Activated CD8-positive, alpha-beta memory T cell treated with anti-CD3 and anti-CD28 coated beads, Interleukin-2, amount 50 U/mL, for 24 hours (primary cell): ENCODE results near the gene PPP1R37.

Source experiments
- DNase-seq: peaks from one replicate; pipeline ENCODE4 v3.0.0-alpha.2; 2020; ENCODE audit errors: extremely low read depth

Gene PPP1R37

GRCh38 chr19:45070861-45071544 is 22.0 kb upstream of the PPP1R37 start:
- DNase-seq = no peak

DNA sequence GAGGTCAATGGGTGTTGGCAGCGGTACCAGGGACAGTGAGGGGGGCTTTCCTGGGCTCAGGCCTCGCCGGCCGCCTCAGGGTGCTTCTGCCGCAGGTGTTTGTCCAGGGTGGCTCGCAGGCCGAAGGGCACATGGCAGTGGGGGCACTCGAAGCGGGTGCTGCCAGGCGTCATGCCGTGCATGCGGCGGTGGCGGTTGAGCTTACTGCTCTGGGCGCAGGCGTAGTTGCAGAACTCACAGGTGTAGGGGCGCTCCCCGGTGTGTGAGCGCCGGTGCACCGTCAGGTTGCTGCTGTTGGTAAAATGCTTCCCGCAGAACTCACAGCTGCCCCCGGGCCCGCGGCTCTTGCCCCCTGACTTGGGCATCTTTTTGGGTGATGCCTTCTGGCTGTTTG is 21.4 kb upstream of the PPP1R37 start:
- no peak for DNase-seq

DNA sequence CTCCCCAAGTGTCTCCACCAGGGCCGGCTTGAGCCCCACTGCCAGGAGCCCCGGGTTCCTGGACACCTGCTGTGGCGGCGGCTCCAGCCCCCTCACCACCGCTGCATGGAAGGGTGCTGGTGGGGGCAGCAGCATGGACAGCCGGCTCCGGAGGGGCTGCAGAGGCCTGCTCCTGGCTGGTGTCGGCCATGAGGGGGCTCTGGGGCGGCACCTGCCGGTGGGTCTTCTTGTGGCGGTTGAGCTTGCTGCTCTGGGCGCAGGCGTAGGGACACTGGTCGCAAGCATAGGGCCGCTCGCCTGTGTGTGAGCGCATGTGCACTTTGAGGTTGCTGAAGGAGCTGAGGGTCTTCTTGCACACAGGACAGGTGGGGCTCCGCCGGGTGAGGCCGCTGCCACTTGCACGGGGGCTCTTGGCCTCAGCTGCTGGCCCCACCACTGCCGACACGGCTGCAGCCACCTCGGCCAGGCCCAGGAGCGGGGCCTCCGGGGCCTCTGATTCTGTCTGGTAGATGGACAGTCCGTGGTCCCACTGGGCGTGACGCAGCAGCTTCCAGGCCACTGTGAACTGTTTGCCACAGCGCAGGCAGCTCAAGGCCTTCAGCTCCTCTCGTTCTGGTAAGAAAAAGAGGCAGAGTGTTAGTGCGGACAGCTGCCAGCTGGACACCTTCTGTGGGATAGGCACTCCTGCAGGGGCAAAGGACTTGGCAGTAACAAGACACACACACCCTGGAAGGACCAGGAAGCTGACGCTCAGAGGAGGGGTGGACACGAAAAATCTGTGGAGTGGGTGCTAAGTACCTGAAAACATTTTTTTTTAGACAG is 20.8 kb upstream of the PPP1R37 start:
- DNase-seq = no peak

DNA sequence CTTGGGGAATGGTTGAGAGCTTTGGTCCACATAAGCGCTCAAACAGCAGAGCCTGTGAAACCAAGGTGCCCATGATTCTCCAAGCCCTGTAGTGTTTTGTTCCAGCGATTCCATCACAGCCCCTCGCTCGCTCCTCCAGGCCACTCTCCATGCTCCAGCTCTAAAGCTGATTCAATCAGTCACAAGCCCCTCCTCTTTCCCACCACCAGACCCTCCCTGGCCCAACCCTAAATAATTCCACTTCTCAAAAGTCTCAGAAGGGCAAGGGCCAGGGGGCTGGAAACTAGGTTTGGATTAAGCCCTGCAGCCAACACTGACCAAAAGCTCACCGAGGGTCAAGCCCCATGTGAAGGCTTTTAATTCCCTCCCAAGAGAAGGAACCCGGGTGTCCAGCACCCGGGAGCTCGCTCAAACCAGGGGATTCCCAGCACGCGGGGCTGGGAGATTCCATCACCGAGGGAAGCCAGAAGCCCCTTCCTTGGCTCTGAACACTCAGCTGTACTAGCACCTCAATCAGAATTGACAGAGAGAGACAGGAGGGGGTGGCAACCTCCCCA is 18.2 kb upstream of the PPP1R37 start:
- DNase-seq = no peak

GRCh38 chr19:45075301-45076028 is 17.5 kb upstream of the PPP1R37 start:
- no peak for DNase-seq

DNA sequence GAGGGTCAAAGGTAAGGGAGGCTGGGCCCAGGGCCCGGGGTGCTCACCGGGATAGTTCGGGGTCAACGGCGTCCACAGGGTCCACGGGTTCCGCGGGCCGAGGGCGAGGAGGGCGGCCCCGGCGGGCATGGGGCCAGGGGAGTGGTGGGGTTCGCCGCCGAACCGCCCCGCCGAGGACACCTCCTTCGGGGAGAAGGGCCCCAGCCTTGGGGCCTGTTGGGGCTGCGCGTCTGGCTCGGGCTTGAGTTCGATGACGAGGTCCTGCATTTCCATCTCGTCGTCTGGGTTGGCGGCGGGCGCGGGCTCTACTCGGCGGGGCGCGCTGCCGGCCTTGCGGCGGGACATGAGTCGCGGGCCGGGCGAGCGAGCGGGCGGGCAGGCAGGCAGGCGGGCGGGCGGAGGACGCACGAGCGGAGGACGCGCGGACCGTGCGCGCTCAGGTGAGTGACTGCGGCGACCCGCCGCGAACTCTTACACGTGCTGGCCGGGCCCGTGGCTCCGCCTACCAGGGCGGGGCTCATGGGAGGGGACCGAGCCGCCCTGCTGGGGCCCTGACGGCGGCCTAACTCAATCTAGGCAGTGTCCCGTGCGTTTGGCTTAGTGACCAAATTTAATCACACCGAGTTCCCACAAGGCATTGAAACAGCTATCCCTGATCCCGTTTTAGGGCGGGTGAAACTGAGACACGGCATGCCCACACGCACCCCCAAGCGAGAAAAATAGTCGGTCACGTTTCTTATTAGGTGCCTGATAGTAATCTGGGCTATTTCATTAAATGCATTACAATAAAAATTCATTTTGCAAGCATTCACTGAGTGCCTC is 16.7 kb upstream of the PPP1R37 start, which contains the start of gene ZNF296:
ZNF296 (minus strand) TSS at position 450 of the 822 bp plus-strand sequence; CDS start at position 345, 105 bp downstream.
- DNase-seq = peak; percentile 52

DNA sequence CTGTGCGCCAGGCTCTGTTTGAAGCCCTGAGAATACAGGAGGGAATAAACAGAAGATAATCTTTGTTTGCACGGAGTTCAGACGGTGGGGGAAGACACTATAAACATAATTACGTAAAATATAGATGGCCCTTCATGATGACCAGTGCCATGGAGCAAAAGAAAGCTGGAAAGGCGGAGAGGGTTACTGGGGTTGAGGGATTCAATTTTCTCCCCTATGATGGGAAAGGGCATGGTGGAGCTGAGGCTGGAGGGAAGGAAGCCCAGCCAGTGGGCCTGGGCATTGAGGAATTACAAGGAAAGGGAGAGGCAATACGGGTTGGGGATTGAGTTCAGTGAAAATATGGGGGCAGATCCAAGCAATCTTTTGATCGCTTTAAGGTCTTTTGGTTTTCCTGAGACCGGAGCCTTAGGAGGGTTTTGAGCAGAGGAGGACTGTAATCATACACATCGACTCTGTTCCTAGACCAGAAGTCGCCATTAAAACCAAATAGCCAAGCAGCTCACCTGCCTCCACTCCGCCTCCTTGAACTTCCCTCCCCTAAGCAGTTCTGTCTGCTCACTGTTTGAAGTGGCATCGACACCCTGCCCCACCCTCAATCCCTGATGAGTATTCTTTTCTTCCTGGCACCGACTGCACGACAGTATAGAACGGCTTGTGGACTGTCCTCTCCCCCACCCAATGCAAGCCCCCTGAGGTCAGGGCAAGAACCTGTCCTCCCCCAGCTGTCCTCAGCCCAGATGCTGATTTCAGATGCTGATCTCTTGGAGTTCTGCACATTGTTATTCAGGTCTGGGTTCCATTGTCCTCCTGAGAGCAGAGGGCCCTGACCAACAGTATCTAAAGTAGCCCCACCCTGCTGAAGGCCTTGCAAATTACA is 15.9 kb upstream of the PPP1R37 start:
- DNase-seq = no peak

GRCh38 chr19:45078390-45079062 is 14.5 kb upstream of the PPP1R37 start:
- DNase-seq = no peak

DNA sequence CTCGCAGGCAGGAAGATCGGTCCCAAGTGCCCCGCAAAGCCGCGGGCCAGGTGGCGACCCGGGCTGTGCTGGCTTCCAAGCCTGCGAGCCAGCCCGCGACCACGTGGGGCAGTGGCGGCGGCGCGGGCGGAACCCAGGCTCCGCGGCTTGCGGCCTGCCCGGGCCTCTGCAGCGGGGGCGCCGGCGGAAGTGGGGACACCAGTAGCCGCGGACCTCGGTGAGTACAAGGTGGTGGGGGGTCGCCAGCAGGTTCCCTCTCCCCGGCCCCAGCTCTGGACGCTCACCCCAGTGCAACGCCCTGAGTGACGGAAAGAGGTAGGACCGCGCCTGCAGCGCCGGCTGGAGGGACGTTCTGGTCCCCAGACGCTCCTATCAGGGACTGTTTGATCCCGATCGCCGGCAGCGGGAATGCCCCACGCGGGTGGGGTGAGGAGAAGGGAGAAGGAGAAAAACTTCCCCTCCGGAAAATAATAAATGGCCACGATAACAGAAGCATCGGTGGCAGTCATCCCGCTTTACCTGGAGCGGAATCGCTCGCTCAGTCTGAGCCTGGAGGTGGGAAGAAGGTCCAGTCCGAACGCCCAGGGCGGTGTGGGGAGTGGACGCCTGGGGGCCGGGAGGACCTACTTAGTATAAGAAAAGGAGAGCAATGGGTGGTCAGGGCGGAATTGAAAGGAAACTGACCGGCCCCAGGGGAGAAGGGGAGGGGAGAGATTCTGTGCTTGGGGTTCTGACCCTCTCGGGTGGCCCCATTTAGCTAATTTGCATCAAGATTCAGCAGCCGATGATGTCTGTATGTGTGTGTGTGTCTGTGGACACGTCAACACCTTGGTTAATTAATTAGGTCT is 13.7 kb upstream of the PPP1R37 start, which contains the start of gene GEMIN7:
GEMIN7 (plus strand) TSS at position 198 of the 848 bp plus-strand sequence. CDS start 10,855 bp downstream, outside the sequence.
- peak; percentile 44 for DNase-seq

DNA sequence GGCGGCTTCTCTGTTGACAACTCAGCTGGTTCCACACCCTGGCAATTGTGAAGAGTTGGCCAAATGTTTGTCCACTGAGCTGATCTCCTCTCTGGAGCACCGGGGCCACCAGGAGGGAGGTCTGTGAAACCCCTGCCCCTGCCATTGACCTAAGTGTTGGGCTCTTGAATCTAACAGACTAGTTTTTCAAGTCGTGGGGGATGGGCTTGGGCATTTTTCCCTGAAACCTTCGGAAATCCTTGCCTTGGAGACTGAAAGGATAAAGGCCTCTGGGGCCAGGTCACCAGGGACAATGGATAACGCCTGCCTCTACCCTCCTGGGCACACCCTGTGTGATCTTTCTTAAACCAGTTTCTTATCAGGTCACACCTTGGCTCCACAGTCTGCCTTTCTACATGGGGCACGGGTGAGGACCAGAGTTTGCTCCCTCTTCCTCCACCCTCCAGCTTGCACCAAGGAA is 13.0 kb upstream of the PPP1R37 start:
- no peak for DNase-seq

- DNase-seq = no peak
Measured at GRCh38 chr19:45082170-45082569, 10.8 kb upstream of the PPP1R37 start.

- no peak for DNase-seq
Measured at GRCh38 chr19:45086480-45086879, 6.5 kb upstream of the PPP1R37 start.

DNA sequence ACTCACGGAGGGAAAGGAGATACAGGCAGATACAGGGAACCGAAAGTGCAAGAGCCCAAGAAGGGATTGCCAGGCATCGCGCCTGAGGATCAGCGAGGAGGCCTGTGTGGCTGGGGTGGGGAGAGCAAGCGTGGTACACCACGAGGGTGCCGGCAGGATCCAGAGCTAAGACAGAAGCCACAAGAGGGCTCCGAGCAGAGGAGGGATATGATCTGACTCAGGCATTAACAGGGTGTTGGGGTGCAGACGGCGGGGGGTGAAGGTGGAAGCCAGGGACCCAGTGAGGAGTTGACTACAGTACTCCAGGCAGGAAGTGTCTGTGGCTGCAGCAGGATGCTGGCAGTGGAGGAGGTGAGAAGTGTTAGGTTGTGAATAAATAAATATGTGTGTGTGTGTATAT is 5.4 kb upstream of the PPP1R37 start:
- DNase-seq = no peak

DNA sequence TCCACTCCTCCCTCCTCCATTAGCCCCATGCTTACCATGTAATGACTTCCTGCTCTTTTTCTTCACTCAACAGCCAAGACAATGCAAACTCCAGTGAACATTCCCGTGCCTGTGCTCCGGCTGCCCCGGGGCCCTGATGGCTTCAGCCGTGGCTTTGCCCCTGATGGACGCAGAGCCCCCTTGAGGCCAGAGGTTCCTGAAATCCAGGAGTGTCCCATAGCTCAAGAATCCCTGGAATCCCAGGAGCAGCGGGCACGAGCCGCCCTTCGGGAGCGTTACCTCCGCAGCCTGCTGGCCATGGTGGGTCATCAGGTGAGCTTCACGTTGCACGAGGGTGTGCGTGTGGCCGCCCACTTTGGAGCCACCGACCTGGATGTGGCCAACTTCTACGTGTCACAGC is 2.9 kb upstream of the PPP1R37 start:
- DNase-seq = no peak

DNA sequence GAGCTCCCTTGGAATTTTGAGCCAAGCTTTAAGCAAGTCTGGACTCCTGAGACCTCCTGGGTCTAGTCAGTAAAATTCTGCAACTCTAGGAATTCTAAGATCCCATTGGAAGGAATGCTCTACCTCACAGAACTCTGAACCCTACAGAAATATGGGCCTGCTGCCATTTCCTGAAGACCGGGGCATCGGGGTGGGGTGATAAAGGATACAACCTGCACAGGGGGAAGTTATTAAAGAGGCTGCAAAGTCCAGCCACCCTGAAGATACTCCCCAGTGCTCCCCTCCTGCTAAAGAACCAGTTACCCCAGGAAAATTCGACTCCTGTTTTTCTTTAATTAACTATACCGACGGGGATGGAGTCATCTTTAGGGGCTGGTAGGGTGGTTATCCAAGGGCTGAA is 2.4 kb upstream of the PPP1R37 start:
- no peak for DNase-seq

- DNase-seq = peak; percentile 91
Measured at GRCh38 chr19:45091031-45091923, 1.7 kb upstream of the PPP1R37 start.

DNA sequence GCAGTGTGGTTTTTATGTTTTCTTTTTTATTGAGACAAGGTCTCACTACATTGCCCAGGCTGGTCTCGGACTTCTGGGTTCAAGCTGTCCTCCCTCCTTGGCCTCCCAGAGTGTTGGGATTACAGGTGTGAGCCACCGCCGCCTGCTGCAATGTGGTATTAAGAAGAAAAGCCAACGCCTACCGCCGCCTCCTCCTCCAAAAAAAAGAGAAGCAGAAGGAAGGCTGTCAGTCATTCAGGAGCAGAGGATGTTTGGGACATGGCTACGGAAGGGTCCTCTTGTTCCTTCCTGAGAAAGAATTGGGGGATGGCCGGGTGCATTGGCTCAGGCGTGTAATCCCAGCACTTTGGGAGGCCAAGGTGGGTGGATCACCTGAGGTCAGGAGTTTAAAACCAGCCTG is 1.2 kb downstream of the PPP1R37 start:
- DNase-seq = no peak
